Esophagus (tissue), 2 donors: Measurements from ENCODE around the gene AKIP1. TPM values are rescaled to one million over a fixed set of nuclear protein-coding genes. Genes with fewer than 3 reads are reported as not detected.
A peak's percentile ranks its signal among the peaks of the same experiment; 100 is the strongest.
"Not testable (repeated sequence)": the region's sequence is repeated elsewhere in the genome, so short reads cannot be mapped to it uniquely, and the experiment has no call there.

Experiments used
- H3K27ac ChIP-seq, 2 donors: one replicate each; pipeline ENCODE4 v1.5.1; 2013; ENCODE audit warnings: low read depth in 2 of 2, mild to moderate bottlenecking in 2 of 2, inconsistent platforms in 1 of 2, low read length in 1 of 2, moderate library complexity in 1 of 2
- H3K27me3 ChIP-seq, 2 donors: one replicate each; pipeline ENCODE4 v1.6.1; 2013; ENCODE audit warnings: low read length in 2 of 2, control low read depth in 1 of 2, mild to moderate bottlenecking in 1 of 2; ENCODE audit not compliant: insufficient read depth in 2 of 2, control insufficient read depth in 1 of 2
- H3K36me3 ChIP-seq, 2 donors: one replicate each; pipeline ENCODE4 v1.6.1; 2013; ENCODE audit warnings: low read length in 1 of 2; ENCODE audit not compliant: control insufficient read depth in 2 of 2, insufficient read depth in 2 of 2
- H3K4me1 ChIP-seq, 2 donors: one replicate each; pipeline ENCODE4 v1.6.1; 2013; ENCODE audit warnings: low read length in 1 of 2; ENCODE audit not compliant: control insufficient read depth in 2 of 2, insufficient read depth in 2 of 2
- H3K4me3 ChIP-seq, 2 donors: one replicate each; pipeline ENCODE4 v1.5.1; 2013; ENCODE audit warnings: low read length in 2 of 2, mild to moderate bottlenecking in 2 of 2, low read depth in 1 of 2, moderate library complexity in 1 of 2
- H3K9me3 ChIP-seq, 2 donors: one replicate each; pipeline ENCODE4 v1.6.1; 2013; ENCODE audit warnings: mild to moderate bottlenecking in 2 of 2, low read depth in 1 of 2, low read length in 1 of 2, moderate library complexity in 1 of 2; ENCODE audit not compliant: control insufficient read depth in 2 of 2, insufficient read depth in 1 of 2
- WGBS, 2 donors: extraction: QIAGEN DNeasy Blood & Tissue Kit; methylation state at CpG; one replicate each; pipeline ENCODE4 v1.1.7; 2013; 5-methylcytosine and 5-hydroxymethylcytosine counted together
- polyA plus RNA-seq, 2 donors: library from polyadenylated mRNA; stranded (reverse); fragments of 200-250 nt; gene quantifications; one replicate each; pipeline ENCODE4 v1.2.3, GENCODE V29; 2013
- donor health status: healthy with polysubstance abuse.
- donor health status: Bipolar disorder and iron deficiency.

Gene AKIP1
- polyA plus RNA-seq, 2 donors, result 10.6 to 17.8 TPM

GRCh38 chr11:8873741-8874405 is 37.1 kb upstream of the AKIP1 start:
- no peak overlapping the region for H3K27ac ChIP-seq
- no peaks in the 10 kb centered on the region for H3K36me3 ChIP-seq
- no peaks in the 10 kb centered on the region for H3K27me3 ChIP-seq
- 62 to 63% methylated on average over 6 of the region's 6 CpGs for WGBS, 2 donors
- H3K9me3 ChIP-seq, result no peaks in the 10 kb centered on the region
- no peak overlapping the region for H3K4me3 ChIP-seq
- peaks cover 0 to 2% of the 10 kb centered on the region in 2 donors for H3K4me1 ChIP-seq

GRCh38 chr11:8878771-8879170 is 32.2 kb upstream of the AKIP1 start:
- 91 to 95% methylated on average over 2 of the region's 2 CpGs for WGBS, 2 donors
- Histone ChIP-seq H3K36me3 (no peaks in the 10 kb centered on the region), H3K4me3 (no peak overlapping the region), H3K4me1 (no peaks in the 10 kb centered on the region), H3K27ac (no peak overlapping the region), H3K9me3 (no peaks in the 10 kb centered on the region), H3K27me3 (no peaks in the 10 kb centered on the region)

- H3K27me3 ChIP-seq, H3K9me3 ChIP-seq, H3K4me1 ChIP-seq, H3K4me3 ChIP-seq, H3K36me3 ChIP-seq: not testable (repeated sequence)
- WGBS, 2 donors, result 75 to 76% methylated on average over 7 of the region's 7 CpGs
- peak overlapping the region in 1 of 2 donors; percentile 22 for H3K27ac ChIP-seq
These were observed 29.4 kb upstream of the AKIP1 start for GRCh38 chr11:8881585-8881984.

- WGBS, 2 donors, result 66 to 74% methylated on average over 2 of the region's 2 CpGs
These were observed 24.7 kb upstream of the AKIP1 start for GRCh38 chr11:8886322-8886721.

GRCh38 chr11:8891185-8891584 is 19.8 kb upstream of the AKIP1 start:
- not testable (repeated sequence) for H3K27ac ChIP-seq, H3K27me3 ChIP-seq, H3K4me1 ChIP-seq, H3K9me3 ChIP-seq, H3K4me3 ChIP-seq, H3K36me3 ChIP-seq
- WGBS, 2 donors, result 91 to 99% methylated on average over 2 of the region's 2 CpGs

More at GRCh38 chr11:8886322-8886721, 24.7 kb upstream of the AKIP1 start:
- Histone ChIP-seq H3K4me1 (no peaks in the 10 kb centered on the region), H3K9me3 (no peaks in the 10 kb centered on the region), H3K27ac (no peak overlapping the region), H3K27me3 (no peaks in the 10 kb centered on the region), H3K36me3 (no peaks in the 10 kb centered on the region), H3K4me3 (no peak overlapping the region)

GRCh38 chr11:8899119-8899753 is 11.8 kb upstream of the AKIP1 start:
- Histone ChIP-seq H3K27me3 (no peaks in the 10 kb centered on the region), H3K9me3 (no peaks in the 10 kb centered on the region), H3K36me3 (no peaks in the 10 kb centered on the region)

GRCh38 chr11:8905528-8906165 is 5.3 kb upstream of the AKIP1 start:
- Histone ChIP-seq H3K27ac (peak overlapping the region in 1 of 2 donors; percentile 30), H3K4me3 (no peak overlapping the region), H3K9me3 (no peaks in the 10 kb centered on the region), H3K4me1 (no peaks in the 10 kb centered on the region), H3K27me3 (no peaks in the 10 kb centered on the region), H3K36me3 (no peaks in the 10 kb centered on the region)
- 58 to 62% methylated on average over 5 of the region's 5 CpGs for WGBS, 2 donors

More at GRCh38 chr11:8899119-8899753, 11.8 kb upstream of the AKIP1 start:
- H3K4me3 ChIP-seq, result no peak overlapping the region
- peaks cover 0 to 2% of the 10 kb centered on the region in 2 donors for H3K4me1 ChIP-seq
- H3K27ac ChIP-seq, result no peak overlapping the region

- no peaks in the 10 kb centered on the region for H3K9me3 ChIP-seq
- no peak overlapping the region for H3K27ac ChIP-seq
- no peaks in the 10 kb centered on the region for H3K36me3 ChIP-seq
- WGBS, 2 donors, result 80 to 91% methylated on average over 1 of the region's 1 CpG
- no peaks in the 10 kb centered on the region for H3K4me1 ChIP-seq
- H3K4me3 ChIP-seq, result no peak overlapping the region
- no peaks in the 10 kb centered on the region for H3K27me3 ChIP-seq
These were observed 3.9 kb upstream of the AKIP1 start for GRCh38 chr11:8907116-8907515.

- H3K4me1 ChIP-seq, result no peaks in the 10 kb centered on the region
- no peak overlapping the region for H3K4me3 ChIP-seq
- H3K36me3 ChIP-seq, result no peaks in the 10 kb centered on the region
- no peaks in the 10 kb centered on the region for H3K27me3 ChIP-seq
- H3K9me3 ChIP-seq, result no peaks in the 10 kb centered on the region
- H3K27ac ChIP-seq, result no peak overlapping the region
These were observed 2.9 kb upstream of the AKIP1 start for GRCh38 chr11:8908099-8908498.

GRCh38 chr11:8910649-8911026 is 351 bp upstream of the AKIP1 start:
- WGBS, 2 donors, result 0 to 4% methylated on average over 14 to 19 of the region's 19 CpGs
- Histone ChIP-seq H3K27me3 (no peaks in the 10 kb centered on the region), H3K27ac (peak overlapping the region; percentile 71), H3K36me3 (no peaks in the 10 kb centered on the region), H3K4me1 (no peaks in the 10 kb centered on the region), H3K9me3 (no peaks in the 10 kb centered on the region), H3K4me3 (peak overlapping the region; percentile 86 to 98)
